CD4-positive, alpha-beta memory T cell (primary cell): ENCODE measurements around the gene ZBTB5. TPM values are rescaled to one million over a fixed set of nuclear protein-coding genes. Genes with fewer than 3 reads are reported as not detected.
"Not testable (repeated sequence)": the region's sequence is repeated elsewhere in the genome, so short reads cannot be mapped to it uniquely, and the experiment has no call there.

Experiments
- CTCF ChIA-PET: fragments of 350-600 bp; sonication (Branson Sonifier 250); formaldehyde crosslinking; loops from one replicate; lab custom pipeline; 2021; ENCODE audit warnings: inconsistent platforms; ENCODE audit not compliant: partially characterized antibody; lab: Charles Lee
- POLR2A ChIA-PET: fragments of 350-600 bp; sonication (Branson Sonifier 250); formaldehyde crosslinking; loops from one replicate; lab custom pipeline; 2021; ENCODE audit not compliant: partially characterized antibody; lab: Charles Lee
- DNase-seq, 5 donors: peaks; one replicate each; pipeline versions ENCODE4 v3.0.0 to v3.0.0-alpha.2; 2020 to 2022; ENCODE audit warnings: mixed read lengths in 1 of 5
- H3K27ac ChIP-seq: one replicate; pipeline ENCODE4 v1.7.0; 2013; ENCODE audit warnings: low read depth, low read length
- H3K27me3 ChIP-seq: 2 replicates; pipeline ENCODE4 v1.7.0; 2013; ENCODE audit warnings: mild to moderate bottlenecking, low read length, moderate library complexity; ENCODE audit not compliant: insufficient read depth
- H3K36me3 ChIP-seq: 2 replicates; pipeline ENCODE4 v1.7.0; 2013; ENCODE audit warnings: mild to moderate bottlenecking, low read length, moderate library complexity; ENCODE audit not compliant: insufficient read depth
- H3K4me1 ChIP-seq: 2 replicates; pipeline ENCODE4 v1.7.0; 2013; ENCODE audit warnings: mild to moderate bottlenecking, low read length, moderate library complexity; ENCODE audit not compliant: insufficient read depth
- H3K4me3 ChIP-seq, 2 donors: one replicate each; pipeline ENCODE4 v1.7.0; 2013; ENCODE audit warnings: low read length in 2 of 2, mild to moderate bottlenecking in 1 of 2
- H3K9me3 ChIP-seq, 2 donors: one replicate each; pipeline ENCODE4 v1.7.0; 2013; ENCODE audit warnings: low read length in 2 of 2, control low read depth in 1 of 2; ENCODE audit not compliant: control insufficient read depth in 1 of 2
- H3K27ac Mint-ChIP-seq, 7 donors: one replicate each; pipeline ENCODE4 v1.8.0; 2020 to 2021; ENCODE audit warnings: mixed read lengths in 7 of 7, mild to moderate bottlenecking in 6 of 7, inconsistent platforms in 3 of 7, moderate library complexity in 3 of 7
- H3K27me3 Mint-ChIP-seq, 2 donors: one replicate each; pipeline ENCODE4 v1.8.0; 2020 to 2021; ENCODE audit warnings: mixed read lengths in 2 of 2
- H3K36me3 Mint-ChIP-seq, 2 donors: one replicate each; pipeline ENCODE4 v1.8.0; 2020 to 2021; ENCODE audit warnings: mixed read lengths in 2 of 2, inconsistent platforms in 1 of 2, mild to moderate bottlenecking in 1 of 2
- H3K4me1 Mint-ChIP-seq, 4 donors: one replicate each; pipeline ENCODE4 v1.8.0; 2020 to 2021; ENCODE audit warnings: mixed read lengths in 4 of 4, mild to moderate bottlenecking in 1 of 4
- H3K4me3 Mint-ChIP-seq, 8 donors: one replicate each; pipeline ENCODE4 v1.8.0; 2020 to 2021; ENCODE audit warnings: mixed read lengths in 8 of 8, mild to moderate bottlenecking in 7 of 8, moderate library complexity in 6 of 8, inconsistent platforms in 3 of 8
- H3K9me3 Mint-ChIP-seq, 8 donors: one replicate each; pipeline ENCODE4 v1.8.0; 2020 to 2021; ENCODE audit warnings: mixed read lengths in 8 of 8, mild to moderate bottlenecking in 5 of 8, inconsistent platforms in 3 of 8, moderate library complexity in 1 of 8
- intact Hi-C: fragments of 100-400 bp; cut with micrococcal nuclease; formaldehyde crosslinking; loops from one replicate; pipeline ENCODE4 v1.15.1; 2023
- polyA plus RNA-seq, 2 donors: library from polyadenylated mRNA; unstranded; fragments of 300-500 nt; fragmentation: Illumina TruSeq; gene quantifications; one replicate each; pipeline ENCODE4 v1.2.3, GENCODE V29; 2021
- total RNA-seq, 2 experiments: library from RNA; stranded (reverse); gene quantifications; one replicate each; pipeline ENCODE4 v1.2.3, GENCODE V29; 2021

Gene ZBTB5
- total and polyA plus RNA-seq, 4 experiments from 2014 or later = 0.29 to 16.4 (median 8.8) TPM

- Mint-ChIP-seq H3K36me3 (peaks cover 18 to 38% of the 10 kb centered on the region in 2 donors), H3K27me3 (peaks cover 0 to under 1% of the 10 kb centered on the region in 2 donors), H3K4me1 (peaks cover 28 to 51% (median 40%) of the 10 kb centered on the region in 4 donors), H3K27ac (peak overlapping the region; percentile 74 to 99 (median 97)), H3K9me3 (peaks cover 0 to 3% (median 0%) of the 10 kb centered on the region in 8 donors), H3K4me3 (peak overlapping the region; percentile 92 to 99 (median 96))
- POLR2A ChIA-PET = interaction anchor here (0.8 to 3.0 kb wide), 15 partner anchors 9 to 721 kb away, joined by 3 to 60 read pairs (median 7); partner anchors contain the start of genes EXOSC3, FBXO10, GRHPR and TOMM5
- Histone ChIP-seq H3K9me3 (no peaks in the 10 kb centered on the region), H3K4me1 (peaks cover 32% of the 10 kb centered on the region), H3K4me3 (peak overlapping the region; percentile 65 to 80), H3K36me3 (peaks cover 28% of the 10 kb centered on the region), H3K27ac (peak overlapping the region; percentile 70), H3K27me3 (no peaks in the 10 kb centered on the region)
- intact Hi-C loops = loop anchor here (5.0 kb wide), 2 partner anchors 40 to 315 kb away; partner anchors contain the start of gene DCAF10
- no peak for DNase-seq
- CTCF ChIA-PET = interaction anchor here (1.2 to 2.1 kb wide), 2 partner anchors 48 to 89 kb away, joined by 3 to 4 read pairs; partner anchors contain the start of gene FBXO10
These were observed 21.6 kb upstream of the ZBTB5 start for GRCh38 chr9:37486616-37487548.

DNA sequence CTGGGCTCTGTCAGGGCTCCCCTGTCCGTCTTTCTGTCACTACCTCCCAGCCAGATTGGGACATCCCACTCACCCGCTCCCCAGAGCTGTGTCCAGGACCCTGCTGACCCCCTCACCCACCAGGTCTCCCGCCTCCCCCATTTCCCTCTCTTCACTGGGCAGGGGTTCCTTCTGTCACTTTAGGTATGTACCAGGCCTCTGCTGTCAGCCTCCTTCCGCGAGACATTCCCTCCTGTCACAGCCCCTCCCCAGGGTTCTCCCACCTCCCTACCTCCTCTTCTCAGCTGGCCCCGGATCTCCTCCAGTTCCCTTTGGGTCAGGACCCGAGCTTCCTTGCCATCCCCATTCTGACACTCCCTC lies 21.0 kb upstream of the ZBTB5 start:
- peak in 1 of 5 donors; percentile 14 for DNase-seq
- H3K27me3 ChIP-seq = peaks cover 5% of the 10 kb centered on the region
- POLR2A ChIA-PET = interaction anchor here (0.8 to 3.0 kb wide), 17 partner anchors 10 to 720 kb away, joined by 3 to 60 read pairs (median 7); partner anchors contain the start of genes EXOSC3, FBXO10, FRMPD1 and GRHPR
- H3K4me1 ChIP-seq = peaks cover 32% of the 10 kb centered on the region
- CTCF ChIA-PET = interaction anchor here (1.2 to 2.4 kb wide), 3 partner anchors 48 to 107 kb away, joined by 3 to 11 read pairs (median 4); partner anchors contain the start of genes FBXO10 and TOMM5
- H3K4me1 Mint-ChIP-seq = peaks cover 28 to 51% (median 41%) of the 10 kb centered on the region in 4 donors
- H3K36me3 Mint-ChIP-seq = peaks cover 15 to 32% of the 10 kb centered on the region in 2 donors
- H3K27me3 Mint-ChIP-seq = peaks cover 5% of the 10 kb centered on the region in 2 donors
- peak overlapping the region; percentile 70 for H3K27ac ChIP-seq
- no peaks in the 10 kb centered on the region for H3K9me3 ChIP-seq
- peak overlapping the region; percentile 65 to 80 for H3K4me3 ChIP-seq
- peaks cover 24% of the 10 kb centered on the region for H3K36me3 ChIP-seq
- peak overlapping the region; percentile 92 to 99 (median 96) for H3K4me3 Mint-ChIP-seq
- peak overlapping the region; percentile 74 to 99 (median 97) for H3K27ac Mint-ChIP-seq
- intact Hi-C loops = loop anchor here (5.0 kb wide), 2 partner anchors 41 to 316 kb away; partner anchors contain the start of gene DCAF10
- H3K9me3 Mint-ChIP-seq = peaks cover 0 to 3% (median 0%) of the 10 kb centered on the region in 8 donors

- peak; percentile 94 to 98 (median 96) for DNase-seq
- H3K27ac Mint-ChIP-seq = peak within 1 kb of the TSS; percentile 74 to 99 (median 97)
- peaks cover 5% of the 10 kb centered on the region for H3K27me3 ChIP-seq
- CTCF ChIA-PET = interaction anchor here (1.0 to 2.4 kb wide), 5 partner anchors 9 to 419 kb away, joined by 3 to 11 read pairs (median 3); partner anchors contain the start of genes FBXO10 and TOMM5
- H3K36me3 Mint-ChIP-seq = peaks cover 10 to 26% of the 10 kb centered on the region in 2 donors
- peaks cover 26 to 48% (median 39%) of the 10 kb centered on the region in 4 donors for H3K4me1 Mint-ChIP-seq
- intact Hi-C loops = loop anchor here (1.0 to 5.0 kb wide), 5 partner anchors 20 to 317 kb away; partner anchors contain the start of genes DCAF10, GRHPR and ZBTB5
- peak within 1 kb of the TSS; percentile 92 to 99 (median 96) for H3K4me3 Mint-ChIP-seq
- H3K4me1 ChIP-seq = peaks cover 32% of the 10 kb centered on the region
- POLR2A ChIA-PET = interaction anchor here (0.8 to 3.0 kb wide), 19 partner anchors 11 to 719 kb away, joined by 3 to 60 read pairs (median 6); partner anchors contain the start of genes EXOSC3, FBXO10, FRMPD1 and GRHPR
- peak within 1 kb of the TSS; percentile 70 for H3K27ac ChIP-seq
- H3K9me3 ChIP-seq = no peaks in the 10 kb centered on the region
- peaks cover 5% of the 10 kb centered on the region in 2 donors for H3K27me3 Mint-ChIP-seq
- peak within 1 kb of the TSS; percentile 65 to 80 for H3K4me3 ChIP-seq
- peaks cover 18% of the 10 kb centered on the region for H3K36me3 ChIP-seq
- peaks cover 0 to 3% (median 0%) of the 10 kb centered on the region in 8 donors for H3K9me3 Mint-ChIP-seq
These were observed 20.4 kb upstream of the ZBTB5 start, which contains the start of gene POLR1E for GRCh38 chr9:37485389-37486255. TSS of gene POLR1E (plus strand) at chr9:37485948. CDS start at chr9:37486048, 100 bp downstream.

- Mint-ChIP-seq H3K4me3 (no peak overlapping the region), H3K27me3 (peaks cover 26 to 31% of the 10 kb centered on the region in 2 donors), H3K4me1 (peaks cover 6 to 11% (median 10%) of the 10 kb centered on the region in 4 donors), H3K36me3 (no peaks in the 10 kb centered on the region), H3K27ac (no peak overlapping the region), H3K9me3 (peaks cover 0 to 3% (median 0%) of the 10 kb centered on the region in 8 donors)
- Histone ChIP-seq H3K9me3 (no peaks in the 10 kb centered on the region), H3K4me1 (peaks cover 8% of the 10 kb centered on the region), H3K36me3 (no peaks in the 10 kb centered on the region), H3K27ac (no peak overlapping the region), H3K27me3 (peaks cover 11% of the 10 kb centered on the region), H3K4me3 (no peak overlapping the region)
- CTCF ChIA-PET = interaction anchor here (0.8 to 1.9 kb wide), 7 partner anchors 14 to 679 kb away, joined by 3 to 5 read pairs (median 4); partner anchors contain the start of gene TOMM5
- POLR2A ChIA-PET = interaction anchor here (0.9 kb wide), 1 partner anchor 16 kb away, joined by 3 read pairs; the partner anchor contains the start of gene ZBTB5
- no peak for DNase-seq
- intact Hi-C loops = no loop called here
These were observed 15.5 kb upstream of the ZBTB5 start for GRCh38 chr9:37480759-37481158.

GRCh38 chr9:37477987-37478619 lies 12.9 kb upstream of the ZBTB5 start:
- intact Hi-C loops, H3K36me3 Mint-ChIP-seq, POLR2A ChIA-PET, H3K4me1 ChIP-seq, CTCF ChIA-PET, H3K9me3 ChIP-seq, H3K27ac Mint-ChIP-seq, H3K4me3 Mint-ChIP-seq, DNase-seq, H3K36me3 ChIP-seq, H3K27ac ChIP-seq, H3K4me3 ChIP-seq, H3K4me1 Mint-ChIP-seq: not testable (repeated sequence)
- H3K27me3 ChIP-seq = peaks cover 11% of the 10 kb centered on the region
- Mint-ChIP-seq H3K9me3 (peaks cover 0 to 18% (median 6%) of the 10 kb centered on the region in 8 donors), H3K27me3 (peaks cover 26 to 31% of the 10 kb centered on the region in 2 donors)

DNA sequence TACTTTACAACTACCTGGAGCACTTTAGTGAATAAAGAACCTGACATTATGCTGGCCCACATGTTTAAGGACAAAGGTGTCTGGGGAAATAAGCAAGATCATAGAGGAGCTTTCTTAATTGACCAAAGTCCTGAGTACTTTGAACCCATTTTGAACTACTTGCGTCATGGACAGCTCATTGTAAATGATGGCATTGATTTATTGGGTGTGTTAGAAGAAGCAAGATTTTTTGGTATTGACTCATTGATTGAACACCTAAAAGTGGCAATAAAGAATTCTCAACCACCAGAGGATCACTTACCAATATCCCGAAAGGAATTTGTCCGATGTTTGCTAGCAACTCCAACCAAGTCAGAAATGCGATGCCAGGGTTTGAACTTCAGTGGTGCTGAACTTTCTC lies 12.2 kb upstream of the ZBTB5 start:
- H3K9me3 Mint-ChIP-seq = peaks cover 0 to 18% (median 6%) of the 10 kb centered on the region in 8 donors
- CTCF ChIA-PET, H3K4me1 ChIP-seq, H3K27ac Mint-ChIP-seq, intact Hi-C loops, H3K4me1 Mint-ChIP-seq, H3K36me3 ChIP-seq, DNase-seq, H3K4me3 Mint-ChIP-seq, H3K36me3 Mint-ChIP-seq, H3K27ac ChIP-seq, H3K4me3 ChIP-seq, H3K9me3 ChIP-seq, POLR2A ChIA-PET: not testable (repeated sequence)
- H3K27me3 Mint-ChIP-seq = peaks cover 26 to 31% of the 10 kb centered on the region in 2 donors
- peaks cover 11% of the 10 kb centered on the region for H3K27me3 ChIP-seq
